K562 (cell line): ENCODE data around the gene TBC1D7. TPM values are rescaled to one million over a fixed set of nuclear protein-coding genes. Genes with fewer than 3 reads are reported as not detected.

ENCODE experiments used
- ATAC-seq: fragments of 200-7000 bp; cut with Tn5 transposase; 3 replicates; pipeline ENCODE4 v1.9.1; 2020; ENCODE audit warnings: moderate library complexity
- BruUV-seq: library from RNA; stranded (reverse); fragments of 400-500 nt; replicated peaks from 2 replicates; lab custom pipeline; 2021; lab: Mats Ljungman, UMichigan
- CTCF ChIA-PET: fragments of 300-600 bp; formaldehyde crosslinking; extraction: SDS; loops from one replicate; lab custom pipeline; 2021; ENCODE audit warnings: low intra/inter-chr PET ratio; lab: Yijun Ruan, JAX
- POLR2A ChIA-PET: fragments of 300-600, 350-650 bp; sonication (Branson Sonifier 250); formaldehyde crosslinking; extraction: SDS; loops from one replicate; lab custom pipeline; 2021; ENCODE audit warnings: antibody characterized with exemption, inconsistent platforms; lab: Yijun Ruan, JAX
- DNase-seq, 4 experiments: peaks; one replicate each; pipeline versions ENCODE4 v3.0.0 to v3.0.0-alpha.2; 2011 to 2018; ENCODE audit warnings: low spot score in 3 of 4, mixed read lengths in 3 of 4; ENCODE audit errors: extremely low read depth in 1 of 4
- FAIRE-seq: peaks from 2 replicates; lab custom pipeline; 2011; peaks lifted over from hg19 to GRCh38; lab: Jason Lieb, UNC
- H2AFZ ChIP-seq: 2 replicates; pipeline ENCODE4 v1.6.0; 2011; ENCODE audit warnings: low read depth, low read length, control low read depth, inconsistent platforms
- H3K27ac ChIP-seq: fragments of 200-600 bp; 3 replicates; pipeline ENCODE4 v1.8.0; 2011; ENCODE audit warnings: low read depth, mild to moderate bottlenecking, control low read depth, inconsistent platforms, low read length, moderate library complexity, mixed read lengths; ENCODE audit errors: extremely low read depth
- H3K27me3 ChIP-seq, 2 experiments: fragments of 300-600 bp in 1 of 2; 2 replicates in 1 of 2; 3 replicates in 1 of 2; pipeline versions ENCODE4 v1.6.0 to v1.8.0; 2011; ENCODE audit warnings: inconsistent platforms in 2 of 2, low read length in 2 of 2, mild to moderate bottlenecking in 1 of 2, mixed read lengths in 1 of 2, moderate library complexity in 1 of 2; ENCODE audit not compliant: control insufficient read depth in 2 of 2, insufficient read depth in 2 of 2
- H3K36me3 ChIP-seq: fragments of 300-600 bp; 3 replicates; pipeline ENCODE4 v1.8.0; 2011; ENCODE audit warnings: mild to moderate bottlenecking, low read length, inconsistent platforms; ENCODE audit not compliant: control insufficient read depth, insufficient read depth
- H3K4me1 ChIP-seq, 2 experiments: fragments of 200-600 bp in 1 of 2; replicated peaks in 1 of 2; 2 replicates in 1 of 2; 3 replicates in 1 of 2; pipeline versions ENCODE4 v1.5.1 to v1.8.0; 2011; ENCODE audit warnings: inconsistent platforms in 2 of 2, low read length in 2 of 2, mild to moderate bottlenecking in 1 of 2, mixed read lengths in 1 of 2, moderate library complexity in 1 of 2; ENCODE audit not compliant: control insufficient read depth in 2 of 2, insufficient read depth in 2 of 2
- H3K4me2 ChIP-seq: 2 replicates; pipeline ENCODE4 v1.6.1; 2011; ENCODE audit warnings: low read length, control low read depth, inconsistent platforms, mixed read lengths; ENCODE audit not compliant: insufficient read depth
- H3K4me3 ChIP-seq: fragments of 200-600 bp; sonication (generic), shearing (Covaris generic); 2 replicates; pipeline ENCODE4 v1.5.1; 2016; ENCODE audit warnings: control low read depth, inconsistent platforms
- H3K79me2 ChIP-seq: fragments of 200-600 bp; 3 replicates; pipeline ENCODE4 v1.8.0; 2011; ENCODE audit warnings: low read length, inconsistent platforms; ENCODE audit not compliant: control insufficient read depth, insufficient read depth
- H3K9ac ChIP-seq, 2 experiments: 2 replicates each; pipeline versions ENCODE4 v1.6.0 to v1.6.1; 2011; ENCODE audit warnings: low read depth in 2 of 2, low read length in 2 of 2, control low read depth in 1 of 2, inconsistent platforms in 1 of 2, mild to moderate bottlenecking in 1 of 2, mixed read lengths in 1 of 2; ENCODE audit not compliant: insufficient read depth in 1 of 2
- H3K9me1 ChIP-seq: one replicate; pipeline ENCODE4 v1.6.0; 2011; ENCODE audit warnings: inconsistent platforms, mild to moderate bottlenecking, low read length, moderate library complexity; ENCODE audit not compliant: control insufficient read depth, insufficient read depth
- H3K9me3 ChIP-seq: replicated peaks from 2 replicates; pipeline ENCODE4 v1.5.1; 2011; ENCODE audit warnings: low read depth, low read length, inconsistent platforms; ENCODE audit not compliant: control insufficient read depth, insufficient read depth
- H4K20me1 ChIP-seq: replicated peaks from 2 replicates; pipeline ENCODE4 v1.6.1; 2011; ENCODE audit warnings: low read length, inconsistent platforms, mixed read lengths; ENCODE audit not compliant: control insufficient read depth, insufficient read depth
- ARID2 ChIP-seq: fragments of 450-650 bp; IDR thresholded peaks from 2 replicates; pipeline ENCODE4 v1.6.1; 2017; ENCODE audit warnings: antibody characterized with exemption, mild to moderate bottlenecking
- HNRNPLL ChIP-seq: fragments of 200-400 bp; formaldehyde crosslinking; IDR thresholded peaks from 2 replicates; pipeline ENCODE4 v1.6.1; 2017; ENCODE audit warnings: low read length, low read depth, mild to moderate bottlenecking; ENCODE audit not compliant: poor library complexity, severe bottlenecking
- PHB ChIP-seq: fragments of 250-450 bp; sonication (Bioruptor Pico); IDR thresholded peaks from 2 replicates; pipeline ENCODE4 v1.5.0; 2021
- RCOR1 ChIP-seq, 2 experiments: IDR thresholded peaks; 2 replicates each; pipeline ENCODE4 v1.6.1; 2012; ENCODE audit warnings: low read depth in 2 of 2, low read length in 2 of 2, borderline replicate concordance in 1 of 2, improper control_type of control experiment in 1 of 2
- SMAD4 ChIP-seq: fragments of 250-450 bp; sonication (Bioruptor Pico); conservative IDR thresholded peaks from 2 replicates; pipeline ENCODE4 v1.8.0; 2021; ENCODE audit warnings: inconsistent platforms, mild to moderate bottlenecking, moderate library complexity
- whole genome bisulfite sequencing: fragments of 100-300 bp; shearing (Covaris generic); methylation state at CpG from one replicate; pipeline ENCODE4 v1.1.6; 2016; ENCODE audit warnings: low coverage, mixed read lengths; ENCODE audit not compliant: insufficient coverage; ENCODE audit errors: missing lambda C conversion rate; 5-methylcytosine and 5-hydroxymethylcytosine counted together
- in situ Hi-C: fragments of 300-500 bp; cut with MboI; formaldehyde crosslinking; loops from 4 replicates; pipeline ENCODE4 v1.15.0; 2018; ENCODE audit warnings: inconsistent platforms, mixed read lengths
- intact Hi-C: fragments of 100-400 bp; cut with micrococcal nuclease; formaldehyde crosslinking; loops from 2 replicates; pipeline ENCODE4 v1.14.2; 2022
- polyA plus RNA-seq, 8 experiments: library from polyadenylated mRNA; depleted of rRNA in 4 of 8; stranded (reverse) in 5 of 8; unstranded in 3 of 8; fragments of >200 nt; fragmentation: Nextera tagmentation in 2 of 8; fragmentation: Illumina TruSeq in 1 of 8; extraction: Ambion mirVana in 2 of 8; extraction: Trizol in 1 of 8; gene quantifications; 2 replicates each; pipeline versions ENCODE4 v1.2.1 to v1.2.3, GENCODE V29; 2011 to 2014; ENCODE audit warnings: inconsistent platforms in 1 of 8, missing spikeins in 1 of 8
- total RNA-seq, 7 experiments: library from RNA; depleted of rRNA in 6 of 7; stranded (reverse); fragments of >200 nt in 6 of 7; fragmentation: Illumina TruSeq in 2 of 7; extraction: Trizol in 2 of 7; gene quantifications; 2 replicates each; pipeline versions ENCODE4 v1.2.1 to v1.2.3, GENCODE V29; 2011 to 2021; ENCODE audit warnings: low replicate concordance in 1 of 7
- TF ChIP-seq, protein P1 (sequence below): fragments of 250-450 bp; sonication (Bioruptor Pico); IDR thresholded peaks from 2 replicates; pipeline ENCODE4 v1.8.0; 2022; ENCODE audit warnings: inconsistent platforms

The TBC1D7 gene
- total and polyA plus RNA-seq, 9 of the 15 experiments (the other 6 are each of a cell fraction or from before 2014, with no cell fraction given): 49.4 to 107 (median 61.1) TPM

DNA sequence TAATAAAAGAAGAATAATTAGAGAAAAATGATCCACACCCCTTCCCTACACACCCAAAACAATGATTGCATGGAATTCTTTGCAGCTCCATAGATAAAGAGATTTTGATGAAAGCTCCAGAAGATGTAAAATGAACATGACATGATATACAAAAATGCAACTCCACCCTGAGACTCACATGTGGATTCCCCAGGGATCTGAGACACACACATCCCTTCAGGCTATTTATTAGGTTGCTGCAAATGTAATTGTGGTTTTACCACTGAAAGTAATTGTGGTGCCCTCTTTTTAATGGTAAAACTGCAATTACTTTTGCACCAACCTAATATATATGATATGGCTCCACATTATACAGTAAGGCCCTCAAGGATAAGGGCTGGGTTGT, 40.4 kb upstream of the TBC1D7 start (continued):
- TF ChIP-seq, protein P1, sequence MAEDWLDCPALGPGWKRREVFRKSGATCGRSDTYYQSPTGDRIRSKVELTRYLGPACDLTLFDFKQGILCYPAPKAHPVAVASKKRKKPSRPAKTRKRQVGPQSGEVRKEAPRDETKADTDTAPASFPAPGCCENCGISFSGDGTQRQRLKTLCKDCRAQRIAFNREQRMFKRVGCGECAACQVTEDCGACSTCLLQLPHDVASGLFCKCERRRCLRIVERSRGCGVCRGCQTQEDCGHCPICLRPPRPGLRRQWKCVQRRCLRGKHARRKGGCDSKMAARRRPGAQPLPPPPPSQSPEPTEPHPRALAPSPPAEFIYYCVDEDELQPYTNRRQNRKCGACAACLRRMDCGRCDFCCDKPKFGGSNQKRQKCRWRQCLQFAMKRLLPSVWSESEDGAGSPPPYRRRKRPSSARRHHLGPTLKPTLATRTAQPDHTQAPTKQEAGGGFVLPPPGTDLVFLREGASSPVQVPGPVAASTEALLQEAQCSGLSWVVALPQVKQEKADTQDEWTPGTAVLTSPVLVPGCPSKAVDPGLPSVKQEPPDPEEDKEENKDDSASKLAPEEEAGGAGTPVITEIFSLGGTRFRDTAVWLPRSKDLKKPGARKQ (CRISPR knock-in tag): no peak
- TF ChIP-seq SMAD4 (CRISPR knock-in tag): no peak
- TF ChIP-seq RCOR1 (IDR thresholded peaks at IDR 0.05; ENCODE audit: borderline replicate concordance in 1 of 2, low read depth in 2 of 2, low read length in 2 of 2): no peak
- TF ChIP-seq, all 486 proteins: peak for 0

DNA sequence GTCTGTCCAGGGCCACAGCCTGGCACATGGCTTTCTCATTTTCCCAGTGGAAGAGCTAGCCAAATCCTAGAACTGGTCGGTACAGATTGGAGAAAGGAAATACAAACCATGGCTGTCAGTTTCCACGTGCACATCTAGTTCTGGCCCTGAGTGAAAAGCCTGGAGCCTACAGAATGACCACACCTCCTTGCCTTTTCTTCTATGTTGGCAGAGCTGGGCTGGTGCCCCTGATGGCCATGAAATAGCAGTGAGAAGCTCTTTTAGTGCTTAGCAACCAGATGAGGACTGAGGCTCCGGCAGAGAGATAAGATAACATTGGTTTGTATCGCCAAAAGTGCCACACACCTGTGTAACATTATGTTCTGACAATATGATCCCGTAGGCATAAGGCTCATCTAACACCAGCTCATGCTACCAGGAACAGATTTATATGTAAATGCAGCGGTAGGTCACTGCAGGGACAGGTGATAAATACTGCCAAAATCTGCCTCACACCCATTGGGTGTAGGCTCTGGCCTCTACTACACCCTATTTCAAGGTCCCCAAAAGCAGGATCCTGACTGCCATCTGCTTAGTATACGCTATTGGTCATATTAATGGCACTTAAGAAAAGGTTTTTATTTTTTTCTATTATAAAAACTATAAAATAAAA, 39.9 kb upstream of the TBC1D7 start:
- Histone ChIP-seq H4K20me1 (no peaks in the 10 kb centered on the region), H3K4me3 (no peak overlapping the region), H3K27me3 (peaks cover 0 to 22% of the 10 kb centered on the region in 2 experiments; a peak in 3 of 5 replicates), H2AFZ (no peak overlapping the region), H3K9me1 (no peaks in the 10 kb centered on the region), H3K9ac (no peak overlapping the region; a peak in 1 of 4 replicates), H3K9me3 (no peaks in the 10 kb centered on the region), H3K4me1 (peaks cover 0 to 6% of the 10 kb centered on the region in 2 experiments; a peak in 3 of 5 replicates), H3K27ac (no peak overlapping the region), H3K79me2 (no peaks in the 10 kb centered on the region), H3K4me2 (no peak overlapping the region), H3K36me3 (no peaks in the 10 kb centered on the region)
- POLR2A ChIA-PET: no interaction called here
- no peak for TF ChIP-seq HNRNPLL
- no peak for TF ChIP-seq PHB
- TF ChIP-seq ARID2: no peak
- ATAC-seq (no peak), FAIRE-seq (no peak), DNase-seq (no peak)
- CTCF ChIA-PET: interaction anchor here (0.6 kb wide), 1 partner anchor 154 kb away, joined by 5 read pairs; no protein-coding TSS in a partner anchor
- in situ Hi-C loops (no loop called here), intact Hi-C loops (no loop called here)
- 9% methylated on average over 7 of the region's 7 CpGs for WGBS
- no TSS peak for BruUV-seq
